SU-DHL-6 (cell line): Measurements from ENCODE around the gene OR1J2.

Experiments
- H2AFZ ChIP-seq: fragments of 200-600 bp; sonication (generic); 2 replicates; pipeline ENCODE4 v1.6.1; 2014; ENCODE audit warnings: low read depth, mild to moderate bottlenecking, moderate library complexity, mixed read lengths, antibody characterized with exemption, low read length; ENCODE audit not compliant: severe bottlenecking
- H3F3A ChIP-seq: fragments of 200-600 bp; shearing (Covaris generic); 2 replicates; pipeline ENCODE4 v1.6.0; 2016; ENCODE audit warnings: antibody characterized with exemption, mild to moderate bottlenecking; ENCODE audit not compliant: insufficient read depth
- H3K27ac ChIP-seq: fragments of 200-600 bp; sonication (generic); 2 replicates; pipeline ENCODE4 v1.5.1; 2016; ENCODE audit warnings: low read depth, mild to moderate bottlenecking, low read length, moderate library complexity, mixed read lengths
- H3K27me3 ChIP-seq: fragments of 200-600 bp; sonication (generic), shearing (Covaris generic); 2 replicates; pipeline ENCODE4 v1.6.0; 2014; ENCODE audit warnings: mild to moderate bottlenecking, low read length
- H3K36me3 ChIP-seq: fragments of 200-600 bp; sonication (generic); 2 replicates; pipeline ENCODE4 v1.6.1; 2014; ENCODE audit warnings: mild to moderate bottlenecking, low read length, mixed read lengths
- H3K4me2 ChIP-seq: fragments of 300-600, 200-600 bp; shearing (Covaris generic), sonication (generic); 2 replicates; pipeline ENCODE4 v1.6.0; 2014; ENCODE audit warnings: low read length, low read depth, mild to moderate bottlenecking; ENCODE audit not compliant: poor library complexity, severe bottlenecking
- H3K4me3 ChIP-seq: fragments of 200-600 bp; sonication (generic); 2 replicates; pipeline ENCODE4 v1.5.1; 2014; ENCODE audit warnings: antibody characterized with exemption, low read length, mild to moderate bottlenecking, mixed read lengths; ENCODE audit not compliant: insufficient read depth, poor library complexity, severe bottlenecking
- H3K79me2 ChIP-seq: fragments of 200-600 bp; sonication (generic); 2 replicates; pipeline ENCODE4 v1.6.1; 2014; ENCODE audit warnings: mild to moderate bottlenecking, low read length, moderate library complexity; ENCODE audit not compliant: insufficient read depth
- H3K9ac ChIP-seq: fragments of 200-600 bp; sonication (generic); 2 replicates; pipeline ENCODE4 v1.7.0; 2014; ENCODE audit warnings: mild to moderate bottlenecking, low read length
- H3K9me2 ChIP-seq: fragments of 200-600 bp; sonication (generic); replicated peaks from 2 replicates; pipeline ENCODE4 v1.6.1; 2014; ENCODE audit warnings: low read length; ENCODE audit not compliant: insufficient read depth
- H3K9me3 ChIP-seq: fragments of 200-600 bp; sonication (generic); 2 replicates; pipeline ENCODE4 v1.6.1; 2014; ENCODE audit warnings: low read length, mixed read lengths; ENCODE audit not compliant: insufficient read depth
- H4K20me1 ChIP-seq: fragments of 200-600 bp; sonication (generic); 2 replicates; pipeline ENCODE4 v1.6.1; 2014; ENCODE audit warnings: low read depth, mild to moderate bottlenecking, antibody characterized with exemption, low read length, moderate library complexity, mixed read lengths
- EZH2phosphoT487 ChIP-seq: fragments of 200-600 bp; sonication (generic), shearing (Covaris generic); conservative IDR thresholded peaks from 2 replicates; pipeline ENCODE4 v1.6.1; 2018; ENCODE audit warnings: mild to moderate bottlenecking, antibody characterized with exemption, low read length, moderate library complexity, mixed read lengths
- TF ChIP-seq, protein P1 (sequence below): fragments of 200-600 bp; sonication (generic); IDR thresholded peaks from one replicate; pipeline ENCODE4 v1.5.1; 2017; ENCODE audit warnings: antibody characterized with exemption, mild to moderate bottlenecking, low read length, moderate library complexity; ENCODE audit not compliant: insufficient read depth, poor library complexity, severe bottlenecking

The OR1J2 gene

DNA sequence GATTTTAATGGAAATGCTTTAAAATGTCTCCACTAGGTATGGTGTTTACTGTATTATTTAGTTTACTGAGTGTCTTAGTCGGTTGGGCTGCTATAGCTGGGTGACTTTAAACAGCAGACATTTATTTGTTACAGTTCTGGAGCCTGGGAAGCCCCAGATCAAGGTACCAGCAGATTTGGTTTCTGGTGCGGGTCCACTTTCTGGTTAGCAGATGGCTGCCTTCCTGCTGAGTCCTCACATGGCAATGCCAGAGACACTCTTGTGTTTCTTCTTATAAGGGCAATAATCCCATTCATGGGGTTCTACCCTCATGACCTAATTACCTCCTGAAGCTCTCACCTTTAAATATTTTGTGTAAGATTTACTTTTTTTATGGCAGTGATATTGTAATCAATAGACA is 7.6 kb downstream of the OR1J2 start:
- Histone ChIP-seq H3K27ac (no peak overlapping the region), H3K79me2 (no peaks in the 10 kb centered on the region), H2AFZ (no peak overlapping the region), H3K9me2 (no peaks in the 10 kb centered on the region), H3K4me3 (no peak overlapping the region), H4K20me1 (no peaks in the 10 kb centered on the region), H3K36me3 (no peaks in the 10 kb centered on the region), H3K4me2 (no peak overlapping the region), H3F3A (no peaks in the 10 kb centered on the region), H3K27me3 (no peaks in the 10 kb centered on the region), H3K9ac (no peak overlapping the region), H3K9me3 (no peaks in the 10 kb centered on the region)
- TF ChIP-seq EZH2phosphoT487: no peak
- TF ChIP-seq, protein P1, sequence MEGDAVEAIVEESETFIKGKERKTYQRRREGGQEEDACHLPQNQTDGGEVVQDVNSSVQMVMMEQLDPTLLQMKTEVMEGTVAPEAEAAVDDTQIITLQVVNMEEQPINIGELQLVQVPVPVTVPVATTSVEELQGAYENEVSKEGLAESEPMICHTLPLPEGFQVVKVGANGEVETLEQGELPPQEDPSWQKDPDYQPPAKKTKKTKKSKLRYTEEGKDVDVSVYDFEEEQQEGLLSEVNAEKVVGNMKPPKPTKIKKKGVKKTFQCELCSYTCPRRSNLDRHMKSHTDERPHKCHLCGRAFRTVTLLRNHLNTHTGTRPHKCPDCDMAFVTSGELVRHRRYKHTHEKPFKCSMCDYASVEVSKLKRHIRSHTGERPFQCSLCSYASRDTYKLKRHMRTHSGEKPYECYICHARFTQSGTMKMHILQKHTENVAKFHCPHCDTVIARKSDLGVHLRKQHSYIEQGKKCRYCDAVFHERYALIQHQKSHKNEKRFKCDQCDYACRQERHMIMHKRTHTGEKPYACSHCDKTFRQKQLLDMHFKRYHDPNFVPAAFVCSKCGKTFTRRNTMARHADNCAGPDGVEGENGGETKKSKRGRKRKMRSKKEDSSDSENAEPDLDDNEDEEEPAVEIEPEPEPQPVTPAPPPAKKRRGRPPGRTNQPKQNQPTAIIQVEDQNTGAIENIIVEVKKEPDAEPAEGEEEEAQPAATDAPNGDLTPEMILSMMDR: no peak

DNA sequence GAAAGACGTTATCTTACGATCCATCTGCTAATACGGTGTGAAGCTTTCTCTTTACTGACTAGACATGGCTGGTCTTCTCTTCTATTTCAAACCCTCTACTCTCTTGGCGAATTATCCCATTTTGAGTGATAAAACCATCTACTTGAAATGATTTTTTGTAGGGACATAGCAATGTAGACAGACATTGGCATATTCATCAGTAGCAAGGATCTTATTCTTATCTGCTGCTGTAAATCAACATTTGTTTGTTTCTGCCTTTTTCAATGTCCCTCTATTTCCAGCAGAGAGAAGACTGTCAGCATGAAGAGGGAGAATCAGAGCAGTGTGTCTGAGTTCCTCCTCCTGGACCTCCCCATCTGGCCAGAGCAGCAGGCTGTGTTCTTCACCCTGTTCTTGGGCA is 8.2 kb downstream of the OR1J2 start, which contains the start of gene OR1J4:
OR1J4 (plus strand) TSS at position 301 of the 400 bp plus-strand sequence; CDS start at position 301, 0 bp downstream.
- Histone ChIP-seq H3K27me3 (no peaks in the 10 kb centered on the region), H3K36me3 (no peaks in the 10 kb centered on the region), H3K4me2 (no peak within 1 kb of the TSS), H3K9me3 (no peaks in the 10 kb centered on the region), H3K79me2 (no peaks in the 10 kb centered on the region), H3K4me3 (no peak within 1 kb of the TSS), H4K20me1 (no peaks in the 10 kb centered on the region), H2AFZ (no peak within 1 kb of the TSS), H3K9me2 (no peaks in the 10 kb centered on the region), H3K27ac (no peak within 1 kb of the TSS), H3K9ac (no peak within 1 kb of the TSS), H3F3A (no peaks in the 10 kb centered on the region)
- TF ChIP-seq, protein P1: no peak
- no peak for TF ChIP-seq EZH2phosphoT487

DNA sequence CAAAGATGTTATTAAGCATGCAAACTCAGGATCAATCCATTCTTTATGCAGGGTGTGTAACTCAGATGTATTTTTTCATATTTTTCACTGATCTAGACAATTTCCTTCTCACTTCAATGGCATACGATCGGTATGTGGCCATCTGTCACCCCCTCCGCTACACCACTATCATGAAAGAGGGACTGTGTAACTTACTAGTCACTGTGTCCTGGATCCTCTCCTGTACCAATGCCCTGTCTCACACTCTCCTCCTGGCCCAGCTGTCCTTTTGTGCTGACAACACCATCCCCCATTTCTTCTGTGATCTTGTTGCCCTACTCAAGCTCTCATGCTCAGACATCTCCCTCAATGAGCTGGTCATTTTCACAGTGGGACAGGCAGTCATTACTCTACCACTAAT is 8.8 kb downstream of the OR1J2 start:
- no peaks in the 10 kb centered on the region for H3K27me3 ChIP-seq
- H3K36me3 ChIP-seq: no peaks in the 10 kb centered on the region
- H3K4me3 ChIP-seq: no peak overlapping the region
- no peaks in the 10 kb centered on the region for H4K20me1 ChIP-seq
- no peak overlapping the region for H3K9ac ChIP-seq
- no peaks in the 10 kb centered on the region for H3K79me2 ChIP-seq
- no peak overlapping the region for H3K4me2 ChIP-seq
- no peaks in the 10 kb centered on the region for H3K9me3 ChIP-seq
- H2AFZ ChIP-seq: no peak overlapping the region
- no peak for TF ChIP-seq EZH2phosphoT487
- TF ChIP-seq, protein P1: no peak
- no peak overlapping the region for H3K27ac ChIP-seq
- H3F3A ChIP-seq: no peaks in the 10 kb centered on the region
- H3K9me2 ChIP-seq: no peaks in the 10 kb centered on the region
